NCI-H1092 treated with DMSO at 0.1 percent for 48 hours (cell line): ENCODE data around the gene NSF.
A peak's percentile ranks its signal among the peaks of the same experiment; 100 is the strongest.
"Not testable (repeated sequence)": the region's sequence is repeated elsewhere in the genome, so short reads cannot be mapped to it uniquely, and the experiment has no call there.

Source experiments
- DNase-seq: peaks from one replicate; lab custom pipeline; 2025; lab: John Stamatoyannopoulos, UW

Gene NSF

GRCh38 chr17:46756081-46756735, 165.7 kb downstream of the NSF start:
- no peak for DNase-seq

- DNase-seq = no peak
Observed at GRCh38 chr17:46756861-46757260, 166.4 kb downstream of the NSF start.

DNA sequence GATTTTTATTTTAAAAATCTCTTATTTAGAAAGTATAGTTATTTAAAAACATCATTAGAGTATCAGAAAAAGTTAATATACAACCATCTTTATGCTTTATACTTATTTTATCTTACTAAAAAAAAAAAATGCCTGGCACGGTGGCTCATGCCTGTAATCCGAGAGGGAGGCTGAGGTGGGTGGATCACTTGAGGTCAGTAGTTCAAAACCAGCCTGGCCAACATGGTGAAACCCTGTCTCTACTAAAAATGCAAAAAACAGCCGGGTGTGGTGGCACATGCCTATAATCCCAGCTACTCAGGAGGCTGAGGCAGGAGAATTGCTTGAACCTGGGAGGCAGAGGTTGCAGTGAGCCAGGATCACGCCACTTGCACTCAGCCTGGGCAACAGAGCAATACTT, 167.1 kb downstream of the NSF start:
- DNase-seq = not testable (repeated sequence)

DNA sequence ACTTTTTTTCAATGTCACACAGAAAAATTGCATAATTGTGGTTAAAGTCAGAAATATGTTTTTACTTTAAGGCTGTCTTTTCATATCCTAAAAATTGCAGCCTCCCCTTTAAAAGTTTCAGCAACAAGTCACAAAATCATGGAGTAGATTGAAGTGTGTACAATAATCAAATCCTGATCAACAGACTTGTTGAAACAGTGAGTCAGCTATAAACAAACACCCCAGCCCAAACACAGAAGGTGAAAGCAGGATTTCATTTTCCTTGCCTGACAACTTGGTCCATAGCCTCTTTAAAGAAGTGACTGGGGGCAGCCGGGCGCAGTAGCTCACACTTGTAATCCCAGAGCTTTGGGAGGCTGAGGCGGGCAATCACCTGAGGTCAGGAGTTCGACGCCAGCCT, 168.1 kb downstream of the NSF start:
- no peak for DNase-seq

- no peak for DNase-seq
Observed at GRCh38 chr17:46759141-46759540, 168.7 kb downstream of the NSF start.

GRCh38 chr17:46763416-46763815, 172.9 kb downstream of the NSF start:
- DNase-seq = no peak

GRCh38 chr17:46764000-46764708, 173.7 kb downstream of the NSF start:
- DNase-seq = no peak

DNA sequence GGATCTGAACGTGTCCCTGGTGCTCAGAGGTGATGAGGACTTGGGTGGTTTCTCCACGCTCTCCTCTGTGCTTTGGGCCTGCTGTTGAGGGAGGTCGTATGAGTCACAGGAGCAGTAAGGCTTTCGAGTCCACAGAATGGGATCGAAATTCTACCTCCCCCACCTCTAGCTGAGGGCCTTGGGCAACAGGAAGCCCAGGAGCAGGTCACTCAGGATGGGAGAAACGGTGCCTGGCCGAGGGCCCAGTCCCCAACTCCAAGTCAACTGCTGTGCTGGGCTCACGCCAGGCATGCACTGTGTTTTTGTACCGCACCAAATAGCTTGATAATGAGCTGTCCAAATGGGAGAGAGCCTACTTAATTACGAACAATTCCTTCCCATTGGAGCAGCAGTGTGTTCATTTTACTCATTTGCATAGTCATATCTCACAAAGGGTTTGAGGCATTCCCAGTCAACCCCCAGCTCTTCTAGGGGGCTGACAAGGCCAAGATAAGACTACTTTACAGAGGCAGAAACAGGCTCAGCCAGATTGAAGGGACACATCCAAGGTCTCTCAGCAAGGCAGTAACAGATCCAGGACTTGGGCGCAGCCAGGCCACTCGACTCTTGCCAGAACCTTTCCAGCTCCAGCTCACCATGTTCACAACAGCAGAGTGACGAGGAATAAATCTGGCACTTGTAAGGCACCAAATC, 174.4 kb downstream of the NSF start:
- DNase-seq = peak; percentile 30

DNA sequence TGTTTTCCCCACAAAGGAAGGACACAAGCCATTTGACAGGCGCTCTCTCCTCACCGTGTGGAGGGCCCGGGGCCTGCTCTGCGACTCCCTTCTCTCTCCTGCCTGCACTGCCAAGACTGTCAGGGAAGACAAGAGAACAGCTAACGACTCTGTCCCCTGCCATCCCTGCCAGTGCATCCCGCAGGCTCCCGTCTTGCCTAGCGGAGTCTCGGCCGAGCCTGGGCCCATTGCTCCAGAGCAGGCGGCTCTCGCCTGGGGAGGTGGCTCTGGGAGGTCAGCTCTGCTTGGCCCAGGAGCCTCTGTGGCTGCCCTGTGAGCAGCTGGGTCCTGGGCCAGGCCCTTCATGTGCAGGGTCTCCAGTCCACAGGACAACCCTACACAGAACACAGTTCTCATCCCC, 175.0 kb downstream of the NSF start:
- DNase-seq = no peak

DNA sequence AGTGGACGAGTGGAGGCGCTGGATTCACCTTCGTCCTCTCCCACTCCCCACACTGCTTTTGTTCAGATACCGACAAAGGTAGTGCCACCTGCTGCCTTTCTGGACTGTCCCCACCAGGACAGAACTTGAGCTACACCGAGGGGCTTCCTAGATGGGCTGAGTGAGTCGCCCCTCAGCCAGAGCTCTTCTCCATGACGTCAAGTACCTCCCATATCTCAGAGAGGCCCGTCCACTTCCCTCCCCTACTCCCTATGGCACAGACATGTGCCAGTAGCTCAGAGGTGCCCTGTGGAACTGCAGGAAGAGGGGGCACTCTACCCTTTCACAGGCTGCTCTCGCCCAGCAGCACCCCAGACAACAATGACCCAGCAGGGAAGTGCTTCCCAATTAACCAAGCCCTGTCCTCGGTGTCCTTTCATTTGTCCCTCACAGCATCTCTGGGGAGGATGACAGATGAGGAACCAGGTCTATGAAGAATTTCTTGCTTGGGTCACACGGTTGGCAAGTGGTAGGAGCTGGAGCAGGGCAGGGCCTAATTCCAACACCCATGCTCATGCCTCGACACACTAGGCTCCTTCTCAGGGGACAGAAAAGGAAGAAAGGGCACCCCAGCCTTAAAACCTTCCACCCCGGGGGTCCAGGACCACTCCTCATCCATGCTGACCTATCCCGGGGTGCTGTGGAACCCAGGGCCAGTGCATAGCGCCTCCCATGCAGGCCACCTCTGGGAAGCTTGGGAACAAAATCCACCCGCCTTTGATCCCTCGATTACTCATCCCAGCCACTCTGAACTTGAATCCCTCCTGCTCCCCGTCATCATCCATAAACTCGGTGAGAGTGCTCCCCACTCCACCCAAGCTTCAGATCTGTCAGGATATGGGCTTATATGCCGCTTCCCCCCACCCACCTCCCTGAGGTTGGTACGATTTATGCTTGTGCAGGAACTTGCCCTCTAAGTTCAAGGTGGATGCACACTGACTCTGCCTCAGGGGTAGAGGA, 176.3 kb downstream of the NSF start:
- no peak for DNase-seq

DNA sequence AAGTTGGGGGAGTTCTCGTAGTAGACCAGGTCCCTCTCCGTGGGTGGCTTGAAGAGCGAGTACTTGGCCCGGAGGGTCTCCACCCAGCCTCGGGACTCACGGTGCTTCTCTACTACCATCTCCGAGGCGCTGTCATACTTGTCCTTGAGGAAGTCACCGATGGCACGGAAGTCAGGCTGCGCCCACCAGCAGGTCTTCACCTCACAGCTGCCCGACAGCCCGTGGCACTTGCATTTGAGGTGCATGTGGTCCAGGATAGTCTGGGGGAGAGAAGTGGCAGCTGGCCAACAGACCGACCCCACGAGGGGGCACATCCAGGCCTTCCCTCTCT, 178.0 kb downstream of the NSF start:
- no peak for DNase-seq

- DNase-seq = not testable (repeated sequence)
Observed at GRCh38 chr17:46768896-46769295, 178.4 kb downstream of the NSF start.

DNA sequence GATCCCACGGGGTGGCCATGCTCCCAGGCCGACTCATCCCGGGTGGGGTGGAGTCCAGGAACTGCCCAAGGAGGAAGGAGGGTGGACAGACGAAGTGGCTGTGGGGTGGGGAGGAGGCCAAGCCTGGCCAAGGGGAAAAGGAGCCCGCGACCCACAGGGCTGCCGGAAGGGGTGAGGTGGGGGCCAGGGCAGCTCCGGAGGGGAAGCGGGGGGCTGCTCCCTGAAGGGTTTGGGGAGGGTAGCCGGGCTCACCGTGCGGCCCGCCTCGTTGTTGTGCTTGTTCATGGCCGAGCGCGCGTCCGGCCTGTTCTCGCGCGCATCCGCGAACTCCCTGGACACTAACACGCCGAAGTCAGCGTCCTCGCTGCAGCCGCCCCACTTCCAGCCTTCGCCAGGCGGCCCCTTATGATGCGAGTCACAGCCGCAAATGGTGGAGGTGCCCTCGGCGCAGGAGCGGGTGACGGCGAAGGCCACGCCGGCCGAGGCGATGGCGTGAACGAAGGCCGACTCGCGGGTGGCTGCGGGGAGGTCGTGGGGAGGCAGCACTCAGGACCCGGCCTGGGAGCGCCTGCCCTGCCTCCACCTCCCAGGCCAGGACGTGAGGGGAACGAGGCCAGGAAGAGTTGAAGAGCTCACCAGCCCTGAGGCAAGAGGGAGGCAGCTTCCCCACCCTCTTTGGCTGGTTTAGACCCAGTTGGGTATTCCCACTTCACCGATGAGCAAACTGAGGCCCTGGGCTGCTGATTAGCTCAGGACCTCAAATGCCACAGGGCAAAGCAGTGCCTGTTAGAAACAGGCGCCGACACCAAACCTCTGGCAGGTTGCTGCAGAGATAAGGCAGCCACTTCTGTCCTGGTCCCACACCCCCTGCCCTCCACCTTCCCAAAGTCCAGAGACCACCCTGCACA, 179.3 kb downstream of the NSF start:
- no peak for DNase-seq

DNA sequence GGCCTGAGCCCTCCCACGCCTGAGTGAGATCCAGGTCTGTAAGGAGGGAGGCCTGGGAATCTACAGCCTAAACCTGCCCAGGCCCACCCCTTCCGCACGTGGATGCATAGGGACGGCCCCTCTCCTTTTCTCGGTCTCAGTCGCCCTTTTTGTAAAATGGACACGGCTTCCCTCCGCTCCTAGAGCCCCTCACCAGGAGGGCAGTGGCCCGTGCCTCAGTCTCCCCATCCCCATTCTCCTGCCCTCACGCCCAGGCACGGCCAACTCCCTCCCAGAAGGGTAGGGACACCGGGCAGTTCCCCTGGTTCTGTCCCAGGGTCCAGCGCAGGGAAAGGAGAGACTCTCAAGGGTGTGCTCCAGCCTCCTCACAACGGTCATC, 180.0 kb downstream of the NSF start:
- no peak for DNase-seq

DNA sequence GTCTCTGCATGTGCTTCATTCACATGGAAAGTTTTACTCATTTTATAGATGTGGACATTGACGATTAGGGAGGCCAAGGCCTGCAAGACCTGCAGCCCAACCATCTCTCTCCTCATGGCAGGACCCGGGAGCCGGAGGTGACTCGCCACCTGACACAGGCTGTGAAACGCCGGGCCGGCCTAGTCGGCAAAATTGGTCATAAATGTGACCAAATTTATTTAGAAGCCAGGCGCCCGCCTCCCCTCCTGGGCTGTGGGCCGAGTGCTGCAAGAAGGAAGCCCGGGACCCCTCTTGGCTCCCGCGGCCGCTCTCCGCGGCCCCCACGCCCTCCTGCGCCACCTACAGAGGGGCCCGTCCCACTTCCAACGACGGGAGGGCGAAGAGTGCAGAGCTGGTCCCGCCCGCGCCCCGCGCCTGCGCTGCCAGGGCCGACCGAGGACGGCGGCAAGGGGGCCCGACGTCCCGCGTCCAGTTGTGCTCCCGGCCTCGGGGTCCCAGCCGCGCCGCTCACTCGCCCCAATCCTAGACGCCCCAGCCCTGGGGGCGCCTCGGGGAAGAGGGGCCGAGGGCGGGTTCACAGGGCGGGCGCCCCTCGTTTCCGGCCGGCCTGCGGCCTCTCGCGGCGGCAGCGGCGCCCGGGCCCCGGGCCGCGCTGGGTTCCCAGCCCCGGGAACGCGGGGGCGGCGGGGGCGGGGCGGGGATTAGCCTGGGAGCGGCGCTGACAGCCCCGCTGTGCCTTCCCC, 180.5 kb downstream of the NSF start:
- no peak for DNase-seq

GRCh38 chr17:46771561-46772474, 181.3 kb downstream of the NSF start:
- peak; percentile 34 for DNase-seq

GRCh38 chr17:46772475-46773220, 182.2 kb downstream of the NSF start:
- no peak for DNase-seq

DNA sequence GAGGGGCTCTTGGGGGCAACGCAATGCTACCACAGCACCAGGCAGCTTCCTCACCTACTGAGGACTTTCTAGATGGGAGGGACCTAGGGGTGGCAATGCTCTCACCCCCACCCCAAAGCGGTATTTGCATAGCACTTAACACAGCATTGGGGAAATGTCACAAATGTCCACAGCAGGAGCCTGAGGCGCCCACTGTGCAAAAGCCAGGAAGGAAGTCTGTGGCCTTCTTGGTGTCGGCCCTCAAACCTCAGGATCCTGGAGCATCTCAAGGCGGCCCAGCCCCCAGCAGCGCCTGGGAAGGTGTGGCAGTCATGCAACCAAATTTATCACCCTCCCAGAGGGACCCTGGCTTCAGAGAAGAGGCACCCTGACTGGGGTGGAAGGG, 182.7 kb downstream of the NSF start:
- no peak for DNase-seq

DNA sequence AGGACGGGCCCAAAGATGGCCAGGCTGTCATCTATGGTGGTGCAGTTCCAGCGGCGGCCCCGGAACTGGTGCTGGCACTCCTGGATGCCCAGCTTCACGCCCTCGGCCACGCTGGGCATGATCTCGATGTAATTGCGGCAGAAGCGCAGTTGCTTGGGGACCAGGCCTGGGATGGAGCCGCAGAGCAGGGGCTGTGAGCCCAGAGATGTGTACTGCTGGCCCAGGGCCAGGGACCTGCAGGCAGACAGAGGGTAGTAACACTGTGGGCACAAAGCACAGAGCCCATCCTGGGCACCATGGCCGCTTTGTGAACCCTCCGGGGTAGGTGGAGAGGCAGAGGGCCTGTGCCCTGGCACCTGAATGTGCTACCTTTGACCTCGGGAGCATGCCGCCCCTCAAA, 183.2 kb downstream of the NSF start:
- DNase-seq = no peak
